ENCODE results near the gene TMED3.

DNA sequence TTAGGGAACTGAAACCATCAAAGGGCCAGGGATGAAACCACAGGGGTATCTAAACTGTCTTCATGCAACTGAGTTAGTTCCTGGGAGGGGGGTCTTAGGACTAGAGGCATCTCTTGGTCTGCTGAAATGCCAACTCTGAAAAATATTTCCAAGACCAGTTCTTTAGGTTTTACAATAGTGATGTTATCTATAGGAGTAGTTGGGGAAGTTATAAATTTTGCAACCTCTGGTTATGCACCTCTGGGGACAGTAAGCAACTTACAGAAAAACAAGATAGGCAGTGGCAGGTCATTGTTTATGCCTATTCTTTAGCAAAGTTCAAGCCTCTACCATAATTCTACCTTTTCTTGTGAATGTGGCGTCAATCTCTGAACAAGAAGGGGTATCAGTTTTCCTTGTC is 60.7 kb downstream of the TMED3 start:
- TF ChIP-seq POLR2A (IDR thresholded peaks at IDR 0.05) = no peak
- no peak for TF ChIP-seq CTCF (IDR thresholded peaks at IDR 0.05 in 8 of 11, conservative IDR thresholded peaks at IDR 0.05 in 3 of 11)
- no peak for TF ChIP-seq POLR2AphosphoS5 (IDR thresholded peaks at IDR 0.05)

Measured in spleen (tissue), 7 donors.